ENCODE measurements around the gene NOL9.

DNA sequence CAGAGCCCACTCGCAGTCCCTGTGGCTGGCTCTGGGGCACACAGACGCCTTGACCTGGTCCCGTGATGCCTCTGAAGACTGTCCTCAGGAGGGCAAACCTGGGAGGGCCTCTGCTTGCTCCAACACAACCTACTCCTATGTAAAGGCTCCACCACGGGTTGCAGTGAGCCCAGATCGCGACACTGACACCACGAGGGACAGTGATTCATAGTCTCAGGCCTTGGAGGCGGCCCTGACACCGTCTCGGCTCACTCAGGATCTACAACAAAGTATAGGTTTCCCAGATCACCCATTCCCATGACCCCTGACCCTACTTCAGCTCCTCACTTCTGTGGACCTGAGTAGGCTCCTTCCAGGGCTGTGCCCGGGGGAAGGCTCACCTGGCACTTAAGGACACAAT is 28.0 kb downstream of the NOL9 start:
- TF ChIP-seq, protein P1, sequence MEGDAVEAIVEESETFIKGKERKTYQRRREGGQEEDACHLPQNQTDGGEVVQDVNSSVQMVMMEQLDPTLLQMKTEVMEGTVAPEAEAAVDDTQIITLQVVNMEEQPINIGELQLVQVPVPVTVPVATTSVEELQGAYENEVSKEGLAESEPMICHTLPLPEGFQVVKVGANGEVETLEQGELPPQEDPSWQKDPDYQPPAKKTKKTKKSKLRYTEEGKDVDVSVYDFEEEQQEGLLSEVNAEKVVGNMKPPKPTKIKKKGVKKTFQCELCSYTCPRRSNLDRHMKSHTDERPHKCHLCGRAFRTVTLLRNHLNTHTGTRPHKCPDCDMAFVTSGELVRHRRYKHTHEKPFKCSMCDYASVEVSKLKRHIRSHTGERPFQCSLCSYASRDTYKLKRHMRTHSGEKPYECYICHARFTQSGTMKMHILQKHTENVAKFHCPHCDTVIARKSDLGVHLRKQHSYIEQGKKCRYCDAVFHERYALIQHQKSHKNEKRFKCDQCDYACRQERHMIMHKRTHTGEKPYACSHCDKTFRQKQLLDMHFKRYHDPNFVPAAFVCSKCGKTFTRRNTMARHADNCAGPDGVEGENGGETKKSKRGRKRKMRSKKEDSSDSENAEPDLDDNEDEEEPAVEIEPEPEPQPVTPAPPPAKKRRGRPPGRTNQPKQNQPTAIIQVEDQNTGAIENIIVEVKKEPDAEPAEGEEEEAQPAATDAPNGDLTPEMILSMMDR (IDR thresholded peaks at IDR 0.05) = no peak
- no peak for TF ChIP-seq POLR2A (IDR thresholded peaks at IDR 0.05)
